Kasumi-1 (cell line): ENCODE data around the gene ERC1.

ENCODE experiments used
- DNase-seq, 2 experiments: peaks; one replicate each; lab custom pipeline; 2025; lab: John Stamatoyannopoulos, UW

ERC1 gene

DNA sequence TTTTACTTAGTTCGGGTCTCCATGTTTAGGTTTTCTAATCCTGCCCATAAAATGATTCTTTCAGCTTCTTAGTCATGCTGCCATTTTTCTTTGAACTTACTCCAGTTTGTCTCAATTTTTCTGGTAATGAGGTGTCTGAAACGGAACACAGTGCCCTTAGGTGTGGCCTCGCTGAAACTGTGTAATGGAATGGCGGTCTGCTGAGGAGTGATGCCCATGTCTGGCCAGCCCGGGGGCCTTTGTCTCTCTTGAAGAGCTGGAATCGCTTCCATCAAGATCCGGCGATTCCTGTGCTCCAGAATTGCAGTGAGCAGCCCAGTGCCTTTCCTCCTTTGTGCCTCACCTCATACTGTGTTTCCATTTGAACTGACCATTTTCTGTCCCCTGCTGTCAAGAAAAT is 490.9 kb downstream of the ERC1 start:
- no peak for DNase-seq

DNA sequence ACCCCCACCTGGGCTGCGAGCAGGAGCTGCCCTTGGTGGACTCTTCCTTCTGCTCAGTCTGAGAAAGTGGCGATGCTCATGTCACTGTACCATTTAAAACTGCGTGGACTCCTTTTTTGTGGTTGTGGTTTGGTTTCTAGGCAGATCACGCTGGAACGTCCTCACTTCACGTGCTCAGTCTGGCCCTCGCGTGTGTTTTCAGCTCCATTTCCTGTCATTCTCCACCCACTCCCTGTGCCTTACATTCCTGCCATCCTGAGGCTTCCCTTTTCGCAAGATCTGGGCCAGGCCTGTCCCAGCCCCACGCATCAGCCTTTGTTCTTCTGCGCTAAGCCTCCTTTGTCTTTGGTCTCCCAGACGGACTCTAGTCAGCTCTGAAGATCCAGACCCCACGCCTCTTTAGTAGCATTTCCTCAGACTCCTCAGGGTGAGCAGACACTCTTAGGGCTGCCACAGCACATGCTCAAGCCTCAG is 497.9 kb downstream of the ERC1 start:
- DNase-seq = peak; percentile 24 to 36

- no peak for DNase-seq
Observed at GRCh38 chr12:1491983-1492697, 501.1 kb downstream of the ERC1 start.

DNA sequence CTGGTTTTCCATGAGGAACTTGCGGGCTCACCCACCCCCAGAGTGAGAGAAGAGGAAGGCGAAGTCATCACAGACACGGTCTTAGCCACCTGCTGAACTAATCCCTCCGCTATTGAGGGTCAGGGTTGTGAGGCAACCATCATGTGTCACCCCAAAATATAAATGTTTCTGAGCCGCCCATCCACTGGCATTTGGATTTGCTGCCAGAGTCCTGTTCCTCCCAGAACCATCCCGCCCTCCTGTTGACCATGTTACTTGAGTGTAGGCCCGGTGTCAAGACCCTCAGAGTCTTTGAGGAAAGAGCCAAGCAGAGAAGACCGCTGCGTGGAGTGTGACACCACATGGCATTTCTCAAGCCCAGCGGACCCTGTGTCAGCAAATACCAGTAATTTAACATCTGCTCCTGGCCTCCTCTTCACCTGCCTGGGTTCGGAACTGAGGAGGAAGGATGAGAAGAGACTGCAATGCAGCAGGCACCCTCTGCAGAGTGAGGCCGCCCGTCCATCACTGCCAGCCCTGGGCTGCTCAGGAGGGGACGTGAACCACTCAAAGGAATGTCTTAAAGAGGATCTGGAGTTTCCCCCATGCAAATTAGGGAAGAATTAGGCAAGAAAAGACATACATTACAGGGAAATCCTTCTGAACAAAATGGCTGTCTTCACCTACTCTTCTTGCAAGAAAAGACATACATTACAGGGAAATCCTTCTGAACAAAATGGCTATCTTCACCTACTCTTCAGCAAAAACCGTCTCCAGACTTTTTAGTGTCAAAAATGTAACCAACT is 502.9 kb downstream of the ERC1 start:
- no peak for DNase-seq

DNA sequence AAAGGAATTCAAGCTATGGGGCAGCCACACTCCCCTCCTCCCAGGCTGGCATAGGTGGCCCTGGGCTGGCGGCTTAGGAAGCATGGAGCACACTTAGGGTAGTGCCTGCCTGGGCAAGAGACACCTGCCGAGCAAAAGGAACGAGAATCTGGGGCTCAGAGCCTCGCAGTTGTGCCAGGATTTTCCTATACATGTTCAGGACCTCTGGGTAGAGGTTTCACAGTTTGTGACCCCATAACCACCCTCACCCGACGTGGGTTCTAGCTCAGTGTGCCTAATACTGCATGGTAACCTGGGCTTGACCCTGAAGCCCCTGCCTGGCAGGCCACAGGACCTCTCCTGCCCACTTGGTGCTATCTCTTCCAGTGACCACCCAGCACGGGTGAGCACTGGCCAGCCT is 503.8 kb downstream of the ERC1 start:
- no peak for DNase-seq

- DNase-seq = no peak
Observed at GRCh38 chr12:1496162-1496900, 505.3 kb downstream of the ERC1 start.

DNA sequence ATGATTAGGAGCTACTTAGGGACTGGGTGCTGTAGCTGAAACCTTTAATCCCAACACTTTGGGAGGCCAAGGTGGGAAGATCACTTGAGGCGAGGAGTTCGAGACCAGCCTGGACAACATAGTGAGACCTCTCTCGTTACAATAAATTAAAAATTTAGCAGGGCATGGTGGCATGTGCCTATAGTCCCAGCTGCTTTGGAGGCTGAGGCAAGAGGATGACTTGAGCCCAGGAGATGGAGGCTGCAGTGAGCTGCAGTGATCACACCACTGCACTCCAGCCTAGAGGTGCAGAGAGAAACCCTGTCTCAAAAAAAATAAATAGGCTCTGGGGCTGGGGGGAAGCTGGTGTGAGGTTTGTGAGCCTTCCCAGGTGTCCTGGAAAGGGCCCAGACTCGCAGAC is 506.1 kb downstream of the ERC1 start:
- DNase-seq = no peak

DNA sequence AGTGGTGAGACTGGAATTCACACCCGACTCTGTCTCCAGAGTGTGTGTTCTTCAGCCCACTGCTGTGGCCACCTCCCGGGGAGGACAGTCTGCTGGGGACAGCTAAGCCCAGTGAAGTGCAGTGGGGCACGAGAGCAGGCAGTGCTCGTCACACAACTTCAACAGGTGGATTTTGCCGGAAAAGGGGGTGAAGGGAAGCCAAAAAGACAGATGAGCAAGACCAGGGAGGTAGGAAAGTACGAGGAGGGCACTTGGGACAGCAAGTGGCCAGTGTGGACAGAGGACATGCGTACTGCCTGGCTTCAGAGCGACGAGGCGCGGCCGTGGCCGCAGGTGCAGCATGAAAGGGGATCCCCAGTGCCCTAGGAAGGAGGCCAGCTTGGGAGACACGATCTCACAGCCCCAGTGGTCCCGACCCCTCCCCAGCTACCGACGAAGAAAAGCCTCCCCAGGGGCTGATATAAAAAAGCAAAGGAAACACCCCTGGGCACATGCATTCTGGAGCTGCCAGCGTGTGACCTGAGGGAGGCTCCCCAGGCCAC is 507.2 kb downstream of the ERC1 start:
- DNase-seq = no peak

DNA sequence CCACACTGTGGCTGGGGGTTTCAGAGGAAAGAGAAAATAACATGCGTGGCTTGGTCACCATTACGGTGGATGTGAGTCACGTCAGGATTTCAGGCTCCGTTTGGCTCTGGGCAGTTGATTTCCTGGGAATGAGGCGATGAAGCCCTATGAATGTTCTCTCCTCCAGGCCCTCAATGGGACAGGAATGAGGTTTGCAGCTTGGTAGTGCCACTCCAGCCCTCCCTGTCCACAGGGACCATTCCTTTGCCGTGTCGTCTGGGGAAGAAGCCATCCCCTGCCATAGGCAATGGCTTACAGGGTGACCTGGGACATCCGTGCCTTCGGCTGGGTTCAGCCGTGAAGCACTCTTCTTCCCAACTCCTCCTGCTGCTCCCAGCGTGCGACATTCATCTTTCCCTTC is 508.3 kb downstream of the ERC1 start:
- no peak for DNase-seq

- DNase-seq = no peak
Observed at GRCh38 chr12:1500095-1500801, 509.2 kb downstream of the ERC1 start.

DNA sequence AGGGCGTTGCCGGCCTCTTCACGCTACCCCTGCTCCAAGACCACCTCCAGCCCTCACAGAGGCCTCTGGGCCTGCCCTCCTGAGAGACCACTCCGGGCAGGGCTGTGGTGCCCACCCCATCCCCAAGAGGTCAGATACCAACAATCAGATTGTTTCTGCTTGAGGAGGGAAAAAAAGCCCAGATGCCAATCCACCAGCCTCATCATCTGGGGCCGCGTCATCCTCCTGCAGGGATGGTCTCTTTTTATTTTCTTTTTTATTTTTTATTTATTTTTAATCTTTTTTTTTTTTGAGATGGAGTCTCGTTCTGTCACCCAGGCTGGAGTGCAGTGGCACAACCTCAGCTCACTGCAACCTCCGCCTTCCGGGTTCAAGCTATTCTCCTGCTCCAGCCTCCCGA is 510.0 kb downstream of the ERC1 start:
- DNase-seq = no peak

GRCh38 chr12:1501695-1502378 is 510.8 kb downstream of the ERC1 start:
- DNase-seq = no peak

DNA sequence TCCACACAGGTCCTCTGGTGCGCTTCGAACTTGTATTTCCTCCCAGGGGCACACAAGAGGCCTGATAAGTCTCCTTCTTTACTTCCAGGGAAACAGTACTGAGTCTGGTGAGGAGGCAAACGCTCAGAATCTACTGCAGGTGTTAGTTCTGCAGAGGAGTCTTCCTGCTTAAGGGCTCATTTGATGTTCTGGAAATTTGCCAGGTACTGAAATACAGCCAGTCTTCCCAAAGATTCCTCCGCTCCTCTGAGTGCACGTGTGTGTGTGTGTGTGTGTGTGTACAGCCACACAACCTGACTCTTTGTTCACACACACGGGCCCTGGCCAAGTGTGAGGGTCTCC is 511.3 kb downstream of the ERC1 start:
- DNase-seq = no peak

- DNase-seq = no peak
Observed at GRCh38 chr12:1502831-1503230, 511.8 kb downstream of the ERC1 start.

GRCh38 chr12:1503281-1503711 is 512.3 kb downstream of the ERC1 start:
- no peak for DNase-seq

DNA sequence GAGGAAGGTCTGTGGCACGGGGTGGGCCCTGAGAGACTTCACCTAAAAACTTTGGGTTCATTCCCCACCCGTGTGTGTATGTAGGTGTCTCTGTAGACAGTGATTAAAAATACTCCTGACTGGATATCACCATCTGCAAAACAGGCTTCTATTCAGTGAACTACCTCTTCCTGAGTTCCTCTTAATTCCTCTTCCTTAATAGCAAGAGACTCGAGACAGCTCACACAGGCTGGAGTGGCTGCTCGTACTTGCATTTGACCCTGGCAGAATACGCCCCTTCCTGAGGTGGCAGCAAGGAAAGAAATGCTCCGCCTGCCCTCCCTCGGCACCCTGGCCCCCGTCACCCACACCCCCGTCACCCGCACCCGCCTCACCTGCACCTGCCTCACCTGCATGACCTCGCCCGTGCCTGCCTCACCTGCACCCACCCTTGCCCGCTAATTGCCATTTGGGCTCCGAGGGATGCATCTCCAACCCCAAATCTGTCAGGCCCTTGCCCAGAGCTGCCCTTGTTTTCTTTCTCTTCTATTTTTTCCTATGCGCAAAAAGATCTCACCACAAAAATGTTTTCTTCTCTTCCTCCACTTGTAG is 513.4 kb downstream of the ERC1 start:
- peak; percentile 36 to 56 for DNase-seq

DNA sequence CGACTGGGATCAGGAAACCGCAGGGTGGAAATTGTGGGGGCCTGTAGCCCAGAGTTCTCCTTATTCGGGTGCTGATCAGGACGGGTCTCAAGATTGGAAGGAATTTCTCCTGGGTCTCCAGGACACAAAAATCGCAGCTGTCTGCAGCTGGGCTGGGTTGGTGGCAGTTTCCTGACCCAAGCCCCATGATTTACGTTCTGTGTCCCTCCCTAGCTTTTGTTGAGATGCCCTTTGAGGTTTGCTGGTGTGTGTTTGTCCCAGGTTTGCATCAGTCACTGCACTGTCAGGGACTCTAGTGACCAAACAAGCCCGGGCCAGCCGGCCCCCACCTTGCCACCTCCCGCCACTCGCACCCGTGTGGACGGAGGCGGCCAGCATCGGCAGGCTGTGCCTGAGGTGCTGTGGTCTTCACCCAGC is 513.9 kb downstream of the ERC1 start:
- peak in 1 of 2 experiments; percentile 21 for DNase-seq

- no peak for DNase-seq
Observed at GRCh38 chr12:1505576-1505975, 514.6 kb downstream of the ERC1 start.

- DNase-seq = no peak
Observed at GRCh38 chr12:1507308-1507707, 516.3 kb downstream of the ERC1 start.

GRCh38 chr12:1509413-1510052 is 518.5 kb downstream of the ERC1 start:
- no peak for DNase-seq
